ENCODE measurements around the gene DVL1. TPM values are rescaled to one million over a fixed set of nuclear protein-coding genes. Genes with fewer than 3 reads are reported as not detected.

DVL1 gene
- total RNA-seq, 4 donors from 2014 or later = 130 to 191 (median 144) TPM

DNA sequence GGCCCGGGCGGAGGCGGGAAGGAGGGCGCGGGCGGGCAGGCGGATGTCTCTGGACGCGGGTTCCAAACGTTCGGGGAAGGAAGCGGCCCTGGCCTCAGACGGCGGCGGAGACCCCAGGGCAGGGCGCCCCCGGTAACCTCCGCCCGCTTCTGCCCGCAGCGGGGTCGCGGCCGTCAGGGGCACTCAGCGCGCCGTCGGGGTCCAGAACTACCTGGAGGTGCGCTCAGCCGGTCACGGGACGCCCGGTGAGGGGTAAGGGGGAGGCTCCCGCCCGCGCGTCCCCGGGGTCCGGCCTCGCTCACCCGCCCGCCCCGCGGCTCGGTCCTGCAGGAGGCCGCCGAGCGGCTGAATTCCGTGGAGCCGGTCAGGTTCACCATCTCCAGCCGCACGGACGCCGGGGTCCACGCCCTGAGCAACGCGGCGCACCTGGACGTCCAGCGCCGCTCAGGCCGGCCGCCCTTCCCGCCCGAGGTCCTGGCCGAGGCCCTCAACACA lies 40.4 kb downstream of the DVL1 start:
- Histone ChIP-seq H3K27ac (peak overlapping the region; percentile 86 to 98 (median 94)), H3K27me3 (no peaks in the 10 kb centered on the region), H3K4me3 (peak overlapping the region; percentile 60 to 94 (median 85)), H3K4me1 (peaks cover 8 to 52% (median 44%) of the 10 kb centered on the region in 4 donors), H3K36me3 (peaks cover 0 to 43% (median 5%) of the 10 kb centered on the region in 3 donors), H3K9me3 (no peaks in the 10 kb centered on the region)
- no peak for TF ChIP-seq EP300 (IDR thresholded peaks at IDR 0.05)
- TF ChIP-seq POLR2A (IDR thresholded peaks at IDR 0.05) = peak in 1 of 2 donors; percentile 10
- TF ChIP-seq, protein P1, sequence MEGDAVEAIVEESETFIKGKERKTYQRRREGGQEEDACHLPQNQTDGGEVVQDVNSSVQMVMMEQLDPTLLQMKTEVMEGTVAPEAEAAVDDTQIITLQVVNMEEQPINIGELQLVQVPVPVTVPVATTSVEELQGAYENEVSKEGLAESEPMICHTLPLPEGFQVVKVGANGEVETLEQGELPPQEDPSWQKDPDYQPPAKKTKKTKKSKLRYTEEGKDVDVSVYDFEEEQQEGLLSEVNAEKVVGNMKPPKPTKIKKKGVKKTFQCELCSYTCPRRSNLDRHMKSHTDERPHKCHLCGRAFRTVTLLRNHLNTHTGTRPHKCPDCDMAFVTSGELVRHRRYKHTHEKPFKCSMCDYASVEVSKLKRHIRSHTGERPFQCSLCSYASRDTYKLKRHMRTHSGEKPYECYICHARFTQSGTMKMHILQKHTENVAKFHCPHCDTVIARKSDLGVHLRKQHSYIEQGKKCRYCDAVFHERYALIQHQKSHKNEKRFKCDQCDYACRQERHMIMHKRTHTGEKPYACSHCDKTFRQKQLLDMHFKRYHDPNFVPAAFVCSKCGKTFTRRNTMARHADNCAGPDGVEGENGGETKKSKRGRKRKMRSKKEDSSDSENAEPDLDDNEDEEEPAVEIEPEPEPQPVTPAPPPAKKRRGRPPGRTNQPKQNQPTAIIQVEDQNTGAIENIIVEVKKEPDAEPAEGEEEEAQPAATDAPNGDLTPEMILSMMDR (IDR thresholded peaks at IDR 0.05) = no peak
- DNase-seq (ENCODE audit: low spot score in 2 of 2) = no peak
- 0 to 2% methylated on average over 13 to 15 of the region's 66 CpGs for WGBS, 2 donors

DNA sequence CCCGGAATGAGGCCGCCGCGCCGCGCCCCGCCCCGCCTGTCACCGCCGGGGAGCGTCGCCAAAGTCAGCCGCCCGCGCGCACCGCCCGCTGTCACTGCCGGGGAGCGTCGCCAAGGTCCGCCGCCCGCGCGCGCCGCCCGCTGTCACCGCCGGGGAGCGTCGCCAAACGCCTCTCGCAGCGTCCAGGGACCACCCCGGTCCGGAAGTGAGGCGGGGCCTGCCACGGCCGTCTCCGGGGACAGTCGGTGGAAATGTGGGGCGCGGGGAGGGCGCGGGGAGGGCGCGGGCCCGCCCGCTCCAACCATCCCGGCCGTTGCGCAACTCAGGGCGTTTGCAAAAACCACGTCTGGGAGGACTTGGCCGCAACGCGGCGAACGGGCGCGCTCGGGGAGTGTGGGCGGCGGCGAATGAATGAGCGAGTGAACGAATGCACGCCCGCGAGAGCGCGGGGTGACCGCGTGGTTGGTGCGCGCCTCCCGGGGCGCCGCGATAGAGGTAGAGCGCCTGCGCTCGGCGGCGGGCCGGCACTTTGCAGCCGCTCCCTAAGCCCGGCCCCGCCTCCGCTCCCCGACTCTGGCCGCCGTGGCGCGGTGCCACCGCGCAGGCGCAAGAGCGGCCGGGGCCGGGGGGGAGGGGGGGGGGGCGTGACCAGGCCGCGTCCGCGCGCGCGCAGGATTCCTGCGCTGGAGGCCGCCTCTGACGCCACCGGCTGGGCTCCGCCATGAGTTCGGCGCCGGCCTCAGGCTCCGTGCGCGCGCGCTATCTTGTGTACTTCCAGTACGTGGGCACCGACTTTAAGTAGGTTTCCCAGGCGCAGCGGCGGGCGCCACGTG lies 41.1 kb downstream of the DVL1 start, which contains the start of the genes ACAP3 and PUSL1:
Gene ACAP3 (minus strand): TSS at position 8 of the 833 bp plus-strand sequence. CDS start 115 bp downstream, outside the sequence.
Gene PUSL1 (plus strand): TSS at position 675 of the 833 bp plus-strand sequence. CDS start 47 bp downstream, at position 722.
- WGBS, 2 donors = 0 to 1% methylated on average over 39 to 40 of the region's 131 CpGs
- peak within 1 kb of the TSS; percentile 86 to 98 (median 94) for H3K27ac ChIP-seq
- TF ChIP-seq EP300 (IDR thresholded peaks at IDR 0.05) = peak; percentile 22 to 59
- peak in 1 of 2 donors; percentile 13 for TF ChIP-seq POLR2A (IDR thresholded peaks at IDR 0.05)
- TF ChIP-seq, protein P1 (IDR thresholded peaks at IDR 0.05) = peak in 4 of 5 experiments; percentile 13 to 61 (median 34)
- H3K27me3 ChIP-seq = no peaks in the 10 kb centered on the region
- peaks cover 0 to 36% (median 0%) of the 10 kb centered on the region in 3 donors for H3K36me3 ChIP-seq
- H3K4me1 ChIP-seq = peaks cover 8 to 59% (median 47%) of the 10 kb centered on the region in 4 donors
- DNase-seq (ENCODE audit: low spot score in 2 of 2) = peak; percentile 87 to 91
- H3K4me3 ChIP-seq = peak within 1 kb of the TSS; percentile 60 to 94 (median 86)
- no peaks in the 10 kb centered on the region for H3K9me3 ChIP-seq

DNA sequence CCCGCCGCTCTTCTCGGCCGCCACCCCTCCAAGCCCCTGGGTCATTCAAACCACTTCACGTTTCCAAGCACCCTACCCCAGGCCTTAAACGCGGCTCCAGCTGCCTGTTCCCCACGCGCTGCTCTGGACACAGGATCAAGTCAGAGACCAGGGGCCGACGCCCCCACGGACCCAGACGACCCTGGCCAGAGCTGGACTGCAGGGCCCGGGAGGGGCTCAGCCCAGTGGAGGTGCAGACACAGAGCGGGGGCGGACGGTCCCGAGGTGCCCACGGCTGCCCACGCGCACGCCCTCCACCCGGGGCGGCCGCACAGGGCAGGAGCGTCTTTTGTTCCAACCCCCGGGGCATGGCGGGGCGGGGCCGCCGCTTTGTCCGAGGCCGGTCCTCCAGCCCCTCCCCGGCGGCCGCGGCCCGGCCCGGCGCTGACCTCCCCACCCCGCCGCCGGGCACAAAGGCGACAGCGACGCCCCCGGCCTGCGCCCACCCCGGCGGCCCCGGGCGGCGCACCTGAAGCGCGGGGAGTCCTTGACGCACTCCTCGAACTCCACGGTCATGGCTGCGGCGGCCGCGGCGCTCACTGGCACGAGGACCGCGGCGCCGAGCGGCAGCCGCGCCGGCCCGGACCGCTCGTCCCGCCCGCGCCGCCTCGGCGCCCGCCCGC lies 41.8 kb downstream of the DVL1 start:
- Histone ChIP-seq H3K27me3 (no peaks in the 10 kb centered on the region), H3K36me3 (peaks cover 0 to 29% (median 0%) of the 10 kb centered on the region in 3 donors), H3K27ac (peak overlapping the region; percentile 84 to 98 (median 88)), H3K9me3 (no peaks in the 10 kb centered on the region), H3K4me3 (peak overlapping the region; percentile 60 to 94 (median 86)), H3K4me1 (peaks cover 8 to 60% (median 47%) of the 10 kb centered on the region in 4 donors)
- no peak for DNase-seq (ENCODE audit: low spot score in 2 of 2)
- TF ChIP-seq POLR2A (IDR thresholded peaks at IDR 0.05) (no peak), EP300 (IDR thresholded peaks at IDR 0.05) (no peak)
- TF ChIP-seq, protein P1 (IDR thresholded peaks at IDR 0.05) = no peak
- 0 to 1% methylated on average over 17 to 41 of the region's 83 CpGs for WGBS, 2 donors

DNA sequence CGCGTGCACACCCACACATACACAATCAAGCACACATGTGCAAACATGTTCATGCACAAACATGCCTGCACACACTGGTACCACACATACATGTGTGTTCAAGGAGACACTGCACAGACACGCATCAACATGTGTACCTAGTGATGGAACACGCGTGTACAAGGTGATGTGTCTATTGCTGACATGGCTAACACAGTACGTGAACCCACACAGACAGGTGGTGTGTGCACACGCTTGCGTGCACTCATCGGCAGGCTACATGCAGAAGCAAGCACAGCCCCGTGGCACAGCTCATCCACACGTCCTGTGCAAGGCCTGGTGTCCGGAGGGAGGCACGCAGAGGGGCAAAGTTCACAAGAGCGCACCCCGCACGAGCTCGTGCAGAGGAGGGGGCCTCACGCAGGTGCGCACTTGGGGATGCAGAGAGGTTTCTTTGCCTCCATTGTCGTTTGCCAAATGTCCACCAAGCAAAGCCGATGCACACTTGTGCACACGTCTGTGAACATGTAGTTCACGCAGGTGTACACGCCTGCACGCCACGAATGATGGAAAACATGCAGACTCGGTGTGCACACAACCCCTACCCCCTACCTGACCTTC lies 42.5 kb downstream of the DVL1 start:
- peak overlapping the region; percentile 60 to 94 (median 86) for H3K4me3 ChIP-seq
- no peaks in the 10 kb centered on the region for H3K9me3 ChIP-seq
- H3K4me1 ChIP-seq = peaks cover 8 to 60% (median 47%) of the 10 kb centered on the region in 4 donors
- WGBS, 2 donors = 21 to 32% methylated on average over 20 to 21 of the region's 27 CpGs
- H3K27ac ChIP-seq = peak overlapping the region in 3 of 4 donors; percentile 75 to 98 (median 84)
- DNase-seq (ENCODE audit: low spot score in 2 of 2) = no peak
- no peaks in the 10 kb centered on the region for H3K27me3 ChIP-seq
- peaks cover 0 to 23% (median 0%) of the 10 kb centered on the region in 3 donors for H3K36me3 ChIP-seq
- no peak for TF ChIP-seq POLR2A (IDR thresholded peaks at IDR 0.05)
- TF ChIP-seq, protein P1 (IDR thresholded peaks at IDR 0.05) = no peak
- no peak for TF ChIP-seq EP300 (IDR thresholded peaks at IDR 0.05)

Data from tibial nerve (tissue), 4 donors.